HG03342 (cell line): ENCODE measurements around the gene PDE3B.

Experiments used
- ATAC-seq: cut with Tn5 transposase; IDR thresholded peaks from one replicate; pipeline ENCODE4 v1.9.1; 2021; ENCODE audit warnings: mild to moderate bottlenecking, moderate library complexity; ENCODE audit not compliant: unreplicated experiment

PDE3B gene

GRCh38 chr11:14908214-14908880 is 264.7 kb downstream of the PDE3B start:
- ATAC-seq = no peak

GRCh38 chr11:14914536-14914935 is 270.9 kb downstream of the PDE3B start:
- no peak for ATAC-seq

GRCh38 chr11:14916403-14916802 is 272.8 kb downstream of the PDE3B start:
- no peak for ATAC-seq
